Activated CD8-positive, alpha-beta memory T cell treated with anti-CD3 and anti-CD28 coated beads for 36 hours (primary cell): ENCODE data around the gene MRPL45. TPM values are rescaled to one million over a fixed set of nuclear protein-coding genes. Genes with fewer than 3 reads are reported as not detected.
"Not testable (repeated sequence)": the region's sequence is repeated elsewhere in the genome, so short reads cannot be mapped to it uniquely, and the experiment has no call there.

Experiments used
- CTCF ChIA-PET: fragments of 350-600 bp; sonication (Branson Sonifier 250); formaldehyde crosslinking; loops from one replicate; lab custom pipeline; 2021; ENCODE audit warnings: antibody characterized with exemption; lab: Charles Lee
- POLR2A ChIA-PET: fragments of 350-600 bp; sonication (Branson Sonifier 250); formaldehyde crosslinking; loops from one replicate; lab custom pipeline; 2021; ENCODE audit warnings: antibody characterized with exemption; lab: Charles Lee
- total RNA-seq, 2 experiments: library from RNA; stranded (reverse); gene quantifications; one replicate each; pipeline ENCODE4 v1.2.3, GENCODE V29; 2021

MRPL45 gene
- 10 to 100 TPM; 67.7 to 68.6 TPM for total RNA-seq

DNA sequence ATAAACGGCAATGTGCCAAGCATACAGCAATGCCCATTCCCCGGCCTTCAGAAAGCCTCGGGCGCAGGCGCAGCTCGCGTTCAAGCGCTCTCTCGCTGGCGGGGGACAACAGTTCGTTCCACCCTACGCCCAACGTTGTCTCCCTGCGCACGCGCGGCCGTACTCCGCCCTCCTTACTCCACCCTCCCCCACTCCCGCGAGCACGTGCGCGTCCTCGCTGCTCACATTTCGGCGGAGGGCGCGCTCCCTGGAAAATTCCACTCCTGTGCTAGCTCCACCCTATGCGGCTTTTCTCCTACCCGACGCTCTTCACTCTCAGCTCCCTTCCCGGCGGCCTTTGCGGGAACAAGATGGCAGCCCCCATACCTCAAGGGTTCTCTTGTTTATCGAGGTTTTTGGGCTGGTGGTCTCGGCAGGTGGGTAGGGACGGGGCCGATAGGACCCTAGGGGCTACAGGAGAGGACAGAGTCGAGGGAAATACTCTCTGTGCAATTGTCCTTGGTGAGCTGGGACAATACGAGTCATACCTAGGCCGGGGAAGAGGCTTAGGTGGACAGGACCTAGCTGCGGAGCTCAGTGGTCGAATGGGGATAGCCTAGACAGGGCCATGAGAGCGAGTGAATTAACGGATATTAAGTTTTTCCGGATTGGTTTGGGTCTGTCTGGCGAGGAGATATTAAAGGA is at the start of gene MRPL45:
TSS of gene MRPL45 (plus strand) at position 335 of the 684 bp plus-strand sequence. CDS start at position 351, 16 bp downstream.
- CTCF ChIA-PET, POLR2A ChIA-PET: not testable (repeated sequence)

DNA sequence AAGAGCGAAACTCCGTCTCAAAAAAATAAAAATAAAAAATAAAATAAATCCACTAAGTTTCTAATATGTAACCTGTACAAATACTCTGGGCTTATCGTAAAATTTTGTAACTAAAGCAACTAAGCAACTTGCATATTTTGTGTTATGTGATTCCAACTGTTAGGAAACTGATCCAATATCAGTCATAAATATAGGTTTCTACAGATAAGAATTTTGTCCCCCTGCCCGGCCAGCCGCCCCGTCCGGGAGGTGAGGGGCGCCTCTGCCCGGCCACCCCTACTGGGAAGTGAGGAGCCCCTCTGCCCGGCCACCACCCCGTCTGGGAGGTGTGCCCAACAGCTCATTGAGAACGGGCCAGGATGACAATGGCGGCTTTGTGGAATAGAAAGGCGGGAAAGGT is 43.8 kb upstream of the MRPL45 start:
- CTCF ChIA-PET, POLR2A ChIA-PET: not testable (repeated sequence)

DNA sequence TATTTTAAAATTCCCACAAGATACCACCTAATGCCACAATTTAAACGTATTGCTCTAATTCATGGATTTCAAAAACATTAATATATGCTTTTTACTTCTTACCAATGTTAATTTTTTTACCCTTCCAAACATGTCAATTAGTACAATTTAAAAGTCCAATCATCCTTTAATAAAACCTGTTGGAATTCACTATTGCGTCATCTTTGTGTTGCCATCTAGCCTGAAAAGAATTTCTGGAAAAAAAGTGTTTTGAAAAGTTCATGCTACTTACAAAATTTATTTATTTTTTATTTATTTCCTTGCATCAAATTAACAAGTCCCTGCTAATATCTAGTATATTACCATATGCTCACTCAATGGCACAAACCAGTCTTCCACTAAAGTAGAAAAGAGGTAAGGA is 42.6 kb upstream of the MRPL45 start:
- CTCF ChIA-PET, POLR2A ChIA-PET: not testable (repeated sequence)

DNA sequence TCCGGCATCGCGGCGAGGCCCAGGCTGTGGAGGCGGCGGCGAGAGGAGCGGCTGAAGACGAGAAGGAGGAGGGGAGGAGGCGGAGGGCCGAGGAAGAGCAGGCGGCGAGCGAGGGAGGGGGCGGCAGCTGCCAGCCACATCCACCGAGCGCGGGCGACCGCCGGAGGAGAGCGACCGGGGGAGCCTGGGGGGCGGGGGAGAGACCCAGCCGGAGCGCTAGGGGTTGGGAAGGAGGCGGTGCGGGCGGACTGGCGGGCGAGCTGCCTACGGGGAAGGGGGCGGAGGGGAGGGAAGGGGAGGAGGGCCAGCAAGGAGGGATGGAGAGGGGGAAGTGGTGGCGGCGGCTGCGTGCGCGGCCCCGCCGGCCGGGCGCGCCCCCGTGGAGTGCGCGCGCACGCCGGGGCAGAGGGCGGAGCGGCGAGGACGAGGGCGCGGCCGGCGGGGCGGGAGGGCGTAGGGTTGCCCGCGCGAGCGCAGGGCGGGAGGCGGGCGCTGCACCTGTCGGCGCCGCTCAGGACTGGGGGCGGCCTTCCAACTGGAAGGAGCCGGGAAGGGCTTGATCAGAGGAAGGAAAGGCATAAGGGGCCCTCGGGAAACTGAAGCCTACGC is 39.9 kb upstream of the MRPL45 start:
- CTCF ChIA-PET: not testable (repeated sequence)
- POLR2A ChIA-PET: interaction anchor here (0.6 kb wide), 1 partner anchor 648 kb away, joined by 4 read pairs; the partner anchor contains the start of gene SYNRG

DNA sequence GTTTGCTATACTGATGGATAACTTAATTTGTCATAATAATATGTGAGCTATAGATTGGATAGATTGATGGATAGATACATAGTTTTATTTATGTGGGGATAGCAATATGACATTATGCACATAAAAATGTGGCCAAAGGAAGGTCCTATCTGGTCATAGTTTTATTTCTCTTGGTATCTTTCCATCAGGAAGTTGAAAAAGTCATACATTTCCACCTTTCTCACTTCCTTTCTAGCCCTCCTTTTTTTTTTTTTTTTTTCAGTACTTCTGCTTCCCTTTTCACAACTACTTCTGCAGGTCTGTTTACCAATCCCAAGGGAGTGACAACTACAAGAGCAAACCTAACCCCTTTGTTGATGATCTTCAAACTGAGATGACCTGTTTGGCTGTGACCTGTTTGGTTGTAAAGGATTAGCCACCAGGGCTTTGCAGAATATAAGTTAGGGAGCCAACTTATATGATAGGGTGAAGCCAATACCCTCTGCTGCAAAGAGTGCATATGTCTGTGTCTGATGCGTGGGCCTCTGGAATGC is 30.9 kb upstream of the MRPL45 start:
- CTCF ChIA-PET: interaction anchor here (0.7 kb wide), 1 partner anchor 978 kb away, joined by 3 read pairs; no protein-coding TSS in a partner anchor
- POLR2A ChIA-PET: not testable (repeated sequence)

DNA sequence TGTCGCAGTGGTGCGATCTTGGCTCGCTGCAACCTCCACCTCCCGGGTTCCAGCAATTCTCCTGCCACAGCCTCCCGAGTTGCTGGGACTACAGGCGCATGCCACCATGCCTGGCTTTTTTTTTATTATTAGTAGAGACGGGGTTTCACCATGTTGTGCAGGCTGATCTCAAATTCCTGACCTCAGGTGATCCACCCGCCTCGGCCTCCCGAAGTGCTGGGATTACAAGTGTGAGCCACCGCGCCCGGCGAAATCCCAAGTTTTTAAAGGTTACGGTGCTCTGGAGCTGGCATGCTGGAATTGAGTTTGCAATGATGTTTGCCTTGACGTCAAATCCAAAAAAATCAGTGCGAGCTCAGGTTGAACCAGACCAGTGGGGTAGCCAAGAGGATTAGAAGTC is 30.4 kb upstream of the MRPL45 start:
- POLR2A ChIA-PET, CTCF ChIA-PET: not testable (repeated sequence)

DNA sequence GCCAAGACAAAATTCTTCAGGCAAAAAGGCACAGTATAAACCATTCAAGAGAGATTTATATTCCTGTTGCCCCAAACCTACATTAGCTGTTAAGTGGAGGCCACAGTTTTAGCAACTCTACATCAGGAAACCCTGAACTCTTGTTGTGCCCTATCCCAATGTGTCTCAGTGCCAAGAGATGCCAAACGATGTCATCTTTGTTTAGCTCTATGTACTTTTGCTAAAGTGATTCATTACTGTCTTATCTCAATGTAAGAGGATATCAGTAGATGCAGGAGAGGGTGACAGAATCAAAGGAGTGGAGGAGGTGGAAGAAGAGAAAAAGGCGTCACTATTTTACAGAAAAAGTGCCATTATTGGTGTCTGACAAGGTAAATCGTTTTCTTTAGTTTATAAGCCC is 28.8 kb upstream of the MRPL45 start:
- POLR2A ChIA-PET, CTCF ChIA-PET: not testable (repeated sequence)

DNA sequence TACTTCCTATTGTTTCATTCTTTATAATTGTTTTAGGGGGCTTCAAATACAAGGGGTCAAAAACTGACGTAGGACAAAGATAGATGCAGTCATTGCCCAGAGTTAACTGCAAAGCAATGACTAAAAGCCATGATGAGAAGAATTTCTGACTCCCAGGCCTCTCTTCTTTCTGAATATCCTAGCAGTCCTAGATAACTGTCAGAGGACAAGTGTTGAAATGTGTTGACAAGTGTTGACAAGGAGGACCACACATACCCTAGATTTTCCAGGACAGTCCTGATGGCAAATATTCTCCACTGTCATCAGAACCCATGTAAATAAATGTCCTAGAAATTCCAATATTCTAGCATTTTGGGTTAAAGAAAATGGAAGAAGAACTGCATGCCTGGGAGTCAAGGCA is 27.9 kb upstream of the MRPL45 start:
- POLR2A ChIA-PET, CTCF ChIA-PET: not testable (repeated sequence)

DNA sequence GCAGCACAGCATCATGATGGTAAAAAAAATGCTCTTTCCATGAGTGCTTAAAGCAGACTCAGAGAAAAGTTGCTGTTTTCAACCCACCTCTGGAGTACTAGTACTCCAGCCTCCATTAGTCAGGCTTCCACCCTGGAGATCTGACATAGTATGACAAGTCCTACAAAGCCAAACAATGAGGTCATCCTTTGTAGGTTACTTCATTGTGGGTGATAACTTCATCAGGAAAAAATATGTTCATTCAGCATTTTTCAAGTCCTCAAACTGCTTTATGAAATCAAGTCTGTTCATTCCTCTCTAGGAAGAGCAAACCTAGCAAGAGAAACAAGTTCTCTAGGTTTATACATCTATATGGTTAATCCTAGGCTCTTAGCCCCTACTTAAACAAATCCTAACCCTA is 27.4 kb upstream of the MRPL45 start:
- POLR2A ChIA-PET, CTCF ChIA-PET: not testable (repeated sequence)

DNA sequence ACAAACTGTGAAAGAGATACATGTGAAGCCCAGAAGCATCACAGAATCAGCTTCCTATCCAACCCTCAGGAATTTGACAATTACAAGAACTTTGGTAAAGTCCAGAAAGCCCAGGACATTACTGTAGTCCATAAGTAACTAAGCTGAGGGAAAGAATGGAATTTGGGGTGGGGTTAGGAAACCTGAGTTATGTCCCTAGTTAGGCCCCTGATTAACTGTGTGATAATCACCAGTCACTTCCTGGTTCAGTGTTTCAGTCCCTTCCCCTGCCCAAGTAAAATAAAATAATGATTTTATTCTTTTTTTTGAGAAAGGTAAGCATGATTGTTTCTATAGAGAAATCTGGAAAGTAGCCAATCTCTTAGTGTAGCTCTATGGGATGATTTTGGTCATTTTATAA is 11.0 kb upstream of the MRPL45 start:
- CTCF ChIA-PET, POLR2A ChIA-PET: not testable (repeated sequence)

DNA sequence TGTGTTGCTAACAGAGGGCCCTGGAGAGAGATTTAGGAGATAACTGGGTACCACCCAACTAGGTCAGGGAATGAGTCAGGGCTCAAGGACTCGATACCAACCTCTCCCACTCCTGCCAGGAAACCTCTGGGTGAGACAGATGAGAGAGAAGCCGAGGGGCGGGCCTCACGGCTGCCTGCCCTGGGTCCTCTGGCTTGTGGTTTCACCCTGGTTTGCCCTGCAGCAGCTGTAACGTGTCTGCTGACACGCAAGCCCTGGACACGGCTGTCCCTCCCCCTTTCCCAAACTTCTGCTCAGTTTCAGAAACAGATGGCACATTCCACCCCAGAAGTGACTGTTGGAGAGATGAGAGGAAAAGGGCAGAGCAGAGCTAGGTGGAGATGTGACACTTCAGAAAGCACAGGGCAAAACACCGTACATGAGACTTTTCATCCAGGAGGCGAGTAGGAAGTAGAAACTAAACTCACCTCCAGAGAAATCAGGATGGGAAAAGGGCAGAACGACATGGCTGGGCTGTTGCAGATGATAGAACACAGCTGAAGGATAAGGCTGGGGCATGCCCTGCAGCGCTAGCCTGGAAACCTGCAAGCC is 10.4 kb upstream of the MRPL45 start:
- POLR2A ChIA-PET, CTCF ChIA-PET: not testable (repeated sequence)

DNA sequence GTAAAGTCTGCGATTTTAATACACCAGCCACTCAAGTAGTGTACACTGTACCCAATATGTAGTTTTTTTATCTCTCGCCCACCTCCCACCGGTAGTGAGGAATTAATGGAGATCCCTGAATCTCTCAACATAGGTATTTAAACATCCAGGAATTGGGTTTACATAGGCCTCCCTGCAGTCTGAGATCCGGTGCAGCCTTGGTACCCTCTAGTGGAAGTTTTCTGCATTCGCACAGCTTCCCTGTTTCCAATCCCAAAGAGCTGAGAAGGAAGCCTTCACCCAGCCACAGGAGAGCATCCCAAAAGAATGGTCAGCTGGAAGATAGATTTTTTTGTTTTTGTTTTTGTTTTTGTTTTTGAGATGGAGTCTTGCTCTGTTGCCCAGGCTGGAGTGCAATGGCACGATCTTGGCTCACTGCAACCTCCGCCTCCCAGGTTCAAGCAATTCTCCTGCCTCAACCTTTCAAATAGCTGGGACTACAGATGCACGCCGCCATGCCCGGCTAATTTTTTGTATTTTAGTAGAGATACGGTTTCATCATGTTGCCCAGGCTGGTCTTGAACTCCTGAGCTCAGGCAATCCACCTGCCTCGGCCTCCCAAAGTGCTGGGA is 8.6 kb upstream of the MRPL45 start:
- CTCF ChIA-PET, POLR2A ChIA-PET: not testable (repeated sequence)

DNA sequence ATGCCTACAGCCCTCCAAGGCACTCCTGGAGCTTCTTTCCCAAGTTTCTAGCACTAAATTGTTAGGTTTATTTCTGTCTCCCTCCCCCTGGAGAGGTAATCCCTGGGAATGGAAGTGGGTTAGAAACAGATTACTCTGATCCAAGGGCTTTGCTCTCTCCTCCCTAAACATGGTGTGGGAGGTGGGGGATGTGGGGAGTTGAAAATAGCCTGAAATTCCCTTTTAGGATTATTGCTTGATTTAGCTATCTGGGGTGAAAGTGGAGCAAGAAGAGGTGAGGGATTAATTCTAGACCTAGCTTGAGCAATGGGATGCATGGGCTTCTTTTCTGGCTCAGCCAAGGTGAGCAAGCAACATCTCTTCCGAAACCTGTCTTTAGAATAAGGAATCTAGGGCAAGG is 7.2 kb upstream of the MRPL45 start:
- POLR2A ChIA-PET, CTCF ChIA-PET: not testable (repeated sequence)

DNA sequence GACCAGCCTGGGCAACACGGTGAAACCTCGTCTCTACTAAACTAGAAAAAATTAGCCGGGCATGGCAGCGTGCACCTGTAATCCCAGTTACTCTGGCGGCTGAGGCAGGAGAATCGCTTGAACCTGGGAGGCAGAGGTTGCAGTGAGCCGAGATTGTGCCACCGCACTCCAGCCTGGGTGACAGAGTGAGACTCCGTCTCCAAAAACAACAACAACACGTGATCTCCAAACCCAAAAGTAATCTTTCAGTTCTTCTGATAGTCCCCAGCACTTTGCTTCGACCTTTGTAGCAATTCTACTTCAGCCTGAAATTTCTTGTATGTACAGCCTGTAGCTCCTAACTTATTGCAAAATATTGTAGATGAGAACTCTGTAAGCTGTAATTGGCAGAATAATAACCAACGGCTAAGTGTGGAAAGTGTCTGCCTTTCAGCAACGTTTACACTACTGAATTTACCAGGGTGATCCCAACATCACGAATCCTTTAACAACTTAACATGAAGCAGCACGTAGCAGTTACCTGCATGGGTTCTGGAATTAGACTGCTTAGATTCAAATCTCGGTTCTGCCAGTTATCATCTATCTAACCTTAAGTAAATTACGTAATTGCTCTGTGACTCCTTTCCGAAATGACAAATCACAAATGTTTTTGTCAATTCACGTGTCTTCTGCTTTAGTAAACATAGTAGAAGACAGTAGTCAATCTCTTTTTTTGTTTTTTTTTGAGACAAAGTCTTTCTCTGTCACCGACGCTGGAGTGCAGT is 1.2 kb upstream of the MRPL45 start:
- CTCF ChIA-PET, POLR2A ChIA-PET: not testable (repeated sequence)

DNA sequence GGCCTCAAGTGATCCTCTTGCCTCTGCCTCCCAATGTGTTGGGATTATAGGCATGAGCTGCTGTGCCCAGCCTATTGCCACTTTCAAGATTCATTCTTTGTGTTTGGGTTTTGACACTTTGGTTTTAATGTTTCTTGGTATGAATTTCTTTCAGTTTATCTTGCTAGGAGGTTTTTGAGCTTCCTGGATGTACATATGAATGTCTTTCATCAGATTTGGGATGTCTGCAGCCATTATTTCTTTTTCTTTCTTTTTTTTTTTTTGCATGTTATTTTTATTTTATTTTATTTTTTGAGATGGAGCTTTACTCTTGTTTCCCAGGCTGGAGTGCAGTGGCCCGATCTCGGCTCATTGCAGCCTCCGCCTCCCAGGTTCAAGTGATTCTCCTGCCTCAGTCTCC is 18.5 kb downstream of the MRPL45 start:
- CTCF ChIA-PET: no interaction called here
- POLR2A ChIA-PET: no interaction called here

DNA sequence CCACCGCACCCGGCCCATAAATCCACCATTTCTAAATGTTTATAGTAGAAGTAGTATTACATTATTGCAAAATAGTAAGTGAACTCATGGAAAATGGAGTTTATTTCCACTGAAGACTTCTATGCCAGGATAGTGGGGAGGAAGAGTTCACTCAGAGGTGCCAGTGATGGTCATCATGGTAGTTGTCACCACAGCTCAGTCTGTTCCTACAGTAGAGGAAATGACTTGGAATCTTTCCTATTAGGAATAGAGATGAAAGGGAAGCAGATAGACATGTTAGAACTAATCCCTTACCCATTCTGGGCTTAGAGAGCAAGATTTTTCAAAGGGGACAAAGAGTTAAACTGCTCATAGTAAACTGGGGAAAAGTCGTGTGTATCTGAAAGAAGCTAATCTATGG is 20.1 kb downstream of the MRPL45 start:
- ChIA-PET CTCF (interaction anchor here (0.7 kb wide), 1 partner anchor 347 kb away, joined by 3 read pairs; no protein-coding TSS in a partner anchor), POLR2A (interaction anchor here (0.6 kb wide), 1 partner anchor 707 kb away, joined by 11 read pairs; no protein-coding TSS in a partner anchor)

DNA sequence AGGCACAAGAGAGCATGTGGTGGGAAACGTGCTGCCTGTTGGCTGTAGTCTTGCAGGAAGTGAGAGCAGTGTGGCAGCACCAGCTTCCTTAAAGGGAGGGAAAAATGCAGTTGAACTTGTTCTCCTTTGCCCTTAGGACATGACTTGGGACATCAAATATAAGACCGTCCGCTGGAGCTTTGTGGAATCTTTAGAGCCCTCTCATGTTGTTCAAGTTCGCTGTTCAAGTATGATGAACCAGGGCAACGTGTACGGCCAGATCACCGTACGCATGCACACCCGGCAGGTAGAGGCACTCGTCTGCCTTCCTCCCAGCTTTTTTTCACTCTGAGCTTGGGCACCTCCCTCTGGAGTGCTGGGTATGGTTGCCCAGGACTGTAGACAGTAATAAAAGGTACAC is 23.5 kb downstream of the MRPL45 start:
- ChIA-PET POLR2A (no interaction called here), CTCF (no interaction called here)

DNA sequence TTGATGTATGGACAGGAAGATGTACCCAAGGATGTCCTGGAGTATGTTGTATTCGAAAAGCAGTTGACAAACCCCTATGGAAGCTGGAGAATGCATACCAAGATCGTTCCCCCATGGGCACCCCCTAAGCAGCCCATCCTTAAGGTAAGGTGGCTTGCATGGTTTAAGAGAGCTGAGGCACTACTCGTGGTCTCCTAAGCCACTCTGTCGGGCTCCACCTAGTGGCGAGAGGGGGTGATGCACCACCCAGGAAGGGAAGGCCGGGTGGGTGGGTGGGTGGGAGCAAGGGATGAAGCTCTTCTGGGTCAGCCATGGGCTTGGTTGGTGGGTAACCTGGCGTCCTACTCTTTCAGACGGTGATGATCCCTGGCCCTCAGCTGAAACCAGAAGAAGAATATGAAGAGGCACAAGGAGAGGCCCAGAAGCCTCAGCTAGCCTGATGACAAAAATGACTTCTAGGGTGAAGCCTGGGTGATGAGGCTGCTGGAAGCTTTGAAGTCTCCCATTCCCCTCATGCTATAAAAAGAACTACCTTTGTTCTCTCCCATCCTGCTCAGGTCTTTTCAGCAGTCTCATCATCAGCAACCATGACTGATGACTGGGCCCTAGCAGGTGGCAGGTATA is 25.3 kb downstream of the MRPL45 start:
- CTCF ChIA-PET: interaction anchor here (0.5 to 1.2 kb wide), 5 partner anchors 8 to 27 kb away, joined by 3 to 5 read pairs (median 3); no protein-coding TSS in a partner anchor
- POLR2A ChIA-PET: interaction anchor here (0.5 to 0.6 kb wide), 2 partner anchors 13 to 94 kb away, joined by 3 read pairs; no protein-coding TSS in a partner anchor

DNA sequence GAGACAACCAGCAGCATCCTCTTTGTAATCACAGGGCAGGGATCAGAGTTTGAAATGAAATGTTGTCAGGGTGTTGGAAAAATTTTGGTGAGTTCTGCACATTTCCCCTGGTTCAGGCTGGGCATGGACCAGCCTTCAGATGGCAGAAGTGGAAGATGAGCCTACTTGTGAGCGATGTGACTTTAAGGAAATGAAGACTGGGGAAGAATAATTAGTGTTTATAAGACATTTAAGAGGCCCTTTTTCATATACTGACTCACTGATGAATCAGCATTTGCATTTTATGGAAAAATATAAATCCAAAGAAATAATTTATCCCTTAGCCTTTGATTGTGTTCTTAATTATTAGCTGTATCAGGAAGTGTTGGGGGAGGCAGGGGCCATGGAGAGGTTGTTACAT is 25.9 kb downstream of the MRPL45 start:
- ChIA-PET CTCF (no interaction called here), POLR2A (interaction anchor here (0.5 kb wide), 1 partner anchor 93 kb away, joined by 3 read pairs; no protein-coding TSS in a partner anchor)
